HuH-7.5 (cell line): ENCODE results near the gene CCDC146.
"Not testable (repeated sequence)": the region's sequence is repeated elsewhere in the genome, so short reads cannot be mapped to it uniquely, and the experiment has no call there.

Source experiments
- DNase-seq: peaks from one replicate; pipeline ENCODE4 v3.0.0; 2011; ENCODE audit warnings: low spot score

Gene CCDC146

GRCh38 chr7:77245015-77245755, 122.8 kb downstream of the CCDC146 start:
- no peak for DNase-seq

- no peak for DNase-seq
Observed at GRCh38 chr7:77246026-77246640, 123.7 kb downstream of the CCDC146 start.

GRCh38 chr7:77247206-77247850, 124.9 kb downstream of the CCDC146 start:
- DNase-seq = peak; percentile 10

- no peak for DNase-seq
Observed at GRCh38 chr7:77248154-77248553, 125.7 kb downstream of the CCDC146 start.

GRCh38 chr7:77252506-77252905, 130.1 kb downstream of the CCDC146 start:
- no peak for DNase-seq

- DNase-seq = no peak
Observed at GRCh38 chr7:77253151-77253550, 130.7 kb downstream of the CCDC146 start.

GRCh38 chr7:77254429-77254828, 132.0 kb downstream of the CCDC146 start:
- no peak for DNase-seq

- no peak for DNase-seq
Observed at GRCh38 chr7:77254915-77255314, 132.5 kb downstream of the CCDC146 start.

- no peak for DNase-seq
Observed at GRCh38 chr7:77258014-77258413, 135.6 kb downstream of the CCDC146 start.

GRCh38 chr7:77258593-77258992, 136.2 kb downstream of the CCDC146 start:
- no peak for DNase-seq

GRCh38 chr7:77262316-77262715, 139.9 kb downstream of the CCDC146 start:
- no peak for DNase-seq

GRCh38 chr7:77265666-77266065, 143.3 kb downstream of the CCDC146 start:
- DNase-seq = no peak

GRCh38 chr7:77266291-77266794, 143.9 kb downstream of the CCDC146 start:
- no peak for DNase-seq

- DNase-seq = no peak
Observed at GRCh38 chr7:77269360-77270093, 147.1 kb downstream of the CCDC146 start.

- no peak for DNase-seq
Observed at GRCh38 chr7:77270094-77270480, 147.7 kb downstream of the CCDC146 start.

- no peak for DNase-seq
Observed at GRCh38 chr7:77271766-77272165, 149.4 kb downstream of the CCDC146 start.

GRCh38 chr7:77275663-77276062, 153.2 kb downstream of the CCDC146 start:
- not testable (repeated sequence) for DNase-seq

GRCh38 chr7:77276120-77276519, 153.7 kb downstream of the CCDC146 start:
- no peak for DNase-seq

- DNase-seq = no peak
Observed at GRCh38 chr7:77281780-77282478, 159.5 kb downstream of the CCDC146 start.

GRCh38 chr7:77282897-77283296, 160.5 kb downstream of the CCDC146 start:
- DNase-seq = no peak

- DNase-seq = no peak
Observed at GRCh38 chr7:77284005-77284404, 161.6 kb downstream of the CCDC146 start.

GRCh38 chr7:77284616-77285015, 162.2 kb downstream of the CCDC146 start:
- DNase-seq = no peak
